ENCODE data around the gene MSANTD1. TPM values are rescaled to one million over a fixed set of nuclear protein-coding genes. Genes with fewer than 3 reads are reported as not detected.

MSANTD1 gene
- polyA plus RNA-seq, 1 donor: 1.2 TPM

- no peak for DNase-seq (ENCODE audit: low read depth)
Measured at GRCh38 chr4:3215733-3216132, 33.2 kb upstream of the MSANTD1 start.

- DNase-seq (ENCODE audit: low read depth): no peak
Measured at GRCh38 chr4:3217266-3217665, 31.7 kb upstream of the MSANTD1 start.

- DNase-seq (ENCODE audit: low read depth): no peak
Measured at GRCh38 chr4:3217771-3218170, 31.2 kb upstream of the MSANTD1 start.

- DNase-seq (ENCODE audit: low read depth): no peak
Measured at GRCh38 chr4:3218824-3219760, 29.9 kb upstream of the MSANTD1 start.

GRCh38 chr4:3219761-3220475, 29.0 kb upstream of the MSANTD1 start:
- no peak for DNase-seq (ENCODE audit: low read depth)

GRCh38 chr4:3220476-3221183, 28.3 kb upstream of the MSANTD1 start:
- no peak for DNase-seq (ENCODE audit: low read depth)

GRCh38 chr4:3221184-3221494, 27.8 kb upstream of the MSANTD1 start:
- no peak for DNase-seq (ENCODE audit: low read depth)

GRCh38 chr4:3221996-3222395, 27.0 kb upstream of the MSANTD1 start:
- no peak for DNase-seq (ENCODE audit: low read depth)

- no peak for DNase-seq (ENCODE audit: low read depth)
Measured at GRCh38 chr4:3223346-3223745, 25.6 kb upstream of the MSANTD1 start.

GRCh38 chr4:3223956-3224748, 24.8 kb upstream of the MSANTD1 start:
- DNase-seq (ENCODE audit: low read depth): no peak

- no peak for DNase-seq (ENCODE audit: low read depth)
Measured at GRCh38 chr4:3225071-3225850, 23.7 kb upstream of the MSANTD1 start.

GRCh38 chr4:3225936-3226335, 23.0 kb upstream of the MSANTD1 start:
- DNase-seq (ENCODE audit: low read depth): no peak

- no peak for DNase-seq (ENCODE audit: low read depth)
Measured at GRCh38 chr4:3226467-3226866, 22.5 kb upstream of the MSANTD1 start.

GRCh38 chr4:3226944-3227343, 22.0 kb upstream of the MSANTD1 start:
- DNase-seq (ENCODE audit: low read depth): no peak

- no peak for DNase-seq (ENCODE audit: low read depth)
Measured at GRCh38 chr4:3227878-3228675, 20.9 kb upstream of the MSANTD1 start.

GRCh38 chr4:3228881-3229280, 20.1 kb upstream of the MSANTD1 start:
- DNase-seq (ENCODE audit: low read depth): no peak

GRCh38 chr4:3229328-3229727, 19.6 kb upstream of the MSANTD1 start:
- DNase-seq (ENCODE audit: low read depth): no peak

- DNase-seq (ENCODE audit: low read depth): no peak
Measured at GRCh38 chr4:3229964-3230363, 19.0 kb upstream of the MSANTD1 start.

GRCh38 chr4:3231471-3231870, 17.5 kb upstream of the MSANTD1 start:
- no peak for DNase-seq (ENCODE audit: low read depth)

GRCh38 chr4:3232001-3232400, 17.0 kb upstream of the MSANTD1 start:
- no peak for DNase-seq (ENCODE audit: low read depth)

All from forelimb muscle (tissue), 1 donor.